GM13976 (cell line): ENCODE measurements around the gene IDH3G.

Source experiments
- DNase-seq: peaks from one replicate; pipeline ENCODE4 v3.0.0; 2012; ENCODE audit warnings: low spot score
- in situ Hi-C: fragments of 300-500 bp; cut with MboI; formaldehyde crosslinking; loops from one replicate; pipeline ENCODE4 v1.12.0; 2022; ENCODE audit warnings: low sequenced_read_pairs, mixed read lengths, inconsistent platforms; ENCODE audit not compliant: unreplicated experiment
- TF ChIP-seq, protein P1 (sequence below): IDR thresholded peaks from 2 replicates; pipeline ENCODE4 v1.5.1; 2012; ENCODE audit warnings: borderline replicate concordance, mild to moderate bottlenecking; ENCODE audit not compliant: insufficient read depth; ENCODE audit errors: extremely low read depth, missing control alignments, control extremely low read depth

The IDH3G gene

GRCh38 chrX:153770601-153771414 lies 23.4 kb downstream of the IDH3G start:
- TF ChIP-seq, protein P1, sequence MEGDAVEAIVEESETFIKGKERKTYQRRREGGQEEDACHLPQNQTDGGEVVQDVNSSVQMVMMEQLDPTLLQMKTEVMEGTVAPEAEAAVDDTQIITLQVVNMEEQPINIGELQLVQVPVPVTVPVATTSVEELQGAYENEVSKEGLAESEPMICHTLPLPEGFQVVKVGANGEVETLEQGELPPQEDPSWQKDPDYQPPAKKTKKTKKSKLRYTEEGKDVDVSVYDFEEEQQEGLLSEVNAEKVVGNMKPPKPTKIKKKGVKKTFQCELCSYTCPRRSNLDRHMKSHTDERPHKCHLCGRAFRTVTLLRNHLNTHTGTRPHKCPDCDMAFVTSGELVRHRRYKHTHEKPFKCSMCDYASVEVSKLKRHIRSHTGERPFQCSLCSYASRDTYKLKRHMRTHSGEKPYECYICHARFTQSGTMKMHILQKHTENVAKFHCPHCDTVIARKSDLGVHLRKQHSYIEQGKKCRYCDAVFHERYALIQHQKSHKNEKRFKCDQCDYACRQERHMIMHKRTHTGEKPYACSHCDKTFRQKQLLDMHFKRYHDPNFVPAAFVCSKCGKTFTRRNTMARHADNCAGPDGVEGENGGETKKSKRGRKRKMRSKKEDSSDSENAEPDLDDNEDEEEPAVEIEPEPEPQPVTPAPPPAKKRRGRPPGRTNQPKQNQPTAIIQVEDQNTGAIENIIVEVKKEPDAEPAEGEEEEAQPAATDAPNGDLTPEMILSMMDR: no peak
- in situ Hi-C loops: no loop called here
- peak; percentile 24 for DNase-seq

DNA sequence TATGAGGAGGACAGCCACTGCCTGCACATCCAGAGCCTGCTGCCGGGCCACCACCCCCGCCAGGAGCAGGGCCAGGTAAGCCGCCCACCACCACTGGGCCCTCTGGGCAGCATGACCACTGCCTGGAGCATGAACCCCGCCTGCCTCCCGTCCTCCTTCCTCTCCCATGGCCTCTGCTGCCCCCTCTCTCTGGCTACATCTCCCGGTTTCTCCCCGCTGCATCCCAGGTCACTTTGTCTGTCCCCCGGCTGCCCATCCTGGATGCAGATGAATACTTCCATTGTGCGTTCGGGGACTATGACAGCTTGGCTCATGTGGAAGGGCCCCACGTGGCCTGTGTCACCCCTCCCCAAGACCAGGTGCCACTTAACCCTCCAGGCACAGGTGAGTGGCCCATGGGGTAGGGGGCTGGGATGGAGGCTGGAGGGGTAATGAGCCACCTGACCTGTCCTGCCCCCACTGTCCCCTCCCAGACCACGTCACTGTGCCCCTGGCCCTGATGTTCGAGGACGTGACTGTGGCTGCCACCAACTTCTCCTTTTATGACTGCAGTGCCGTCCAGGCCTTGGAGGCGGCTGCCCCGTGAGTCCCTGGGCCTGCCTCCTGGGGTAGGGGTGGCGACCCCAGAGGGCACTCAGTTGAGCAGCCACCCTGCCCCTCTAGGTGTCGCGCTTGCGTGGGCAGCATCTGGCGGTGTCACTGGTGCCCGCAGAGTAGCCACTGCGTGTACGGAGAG lies 24.1 kb downstream of the IDH3G start:
- peak; percentile 28 for DNase-seq
- TF ChIP-seq, protein P1: no peak
- in situ Hi-C loops: no loop called here

DNA sequence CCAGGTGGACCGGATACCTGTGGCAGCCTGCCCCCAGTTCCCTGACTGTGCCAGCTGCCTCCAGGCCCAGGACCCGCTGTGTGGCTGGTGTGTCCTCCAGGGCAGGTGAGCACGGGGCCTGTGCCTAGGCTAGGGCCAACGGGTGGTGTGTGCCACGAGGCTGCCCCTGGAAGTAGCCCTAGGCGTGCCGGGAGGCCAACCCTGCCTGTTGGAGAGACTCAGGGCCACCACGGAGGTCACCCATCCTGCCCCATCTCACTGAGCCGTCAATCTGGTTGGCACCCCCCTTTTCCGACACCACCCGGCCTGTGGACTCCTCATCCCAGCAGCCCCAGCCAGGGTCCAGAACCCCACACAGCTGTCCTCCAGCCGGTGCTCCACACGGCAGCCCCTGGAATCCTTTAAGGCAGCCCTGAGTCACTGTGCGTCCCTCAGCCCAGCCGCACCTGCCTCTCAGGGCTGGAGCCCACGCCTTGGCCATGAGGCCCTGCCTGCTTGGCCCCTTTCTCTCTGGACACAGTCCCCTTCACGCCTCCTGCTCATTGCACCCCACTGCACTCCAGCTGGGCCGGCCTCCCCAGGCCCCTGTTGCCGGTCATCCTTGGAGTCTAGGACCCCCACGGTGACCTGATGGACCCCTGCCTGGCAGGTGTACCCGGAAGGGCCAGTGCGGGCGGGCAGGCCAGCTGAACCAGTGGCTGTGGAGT lies 24.9 kb downstream of the IDH3G start:
- DNase-seq: peak; percentile 17
- in situ Hi-C loops: no loop called here
- TF ChIP-seq, protein P1: no peak

GRCh38 chrX:153768311-153769157 lies 25.6 kb downstream of the IDH3G start:
- in situ Hi-C loops: no loop called here
- TF ChIP-seq, protein P1: no peak
- peak; percentile 34 for DNase-seq

GRCh38 chrX:153767674-153768055 lies 26.5 kb downstream of the IDH3G start:
- DNase-seq: no peak
- in situ Hi-C loops: no loop called here

More at GRCh38 chrX:153767674-153768055, 26.5 kb downstream of the IDH3G start:
- TF ChIP-seq, protein P1: no peak
